ENCODE measurements around the gene SOAT2.
"Not testable (repeated sequence)": the region's sequence is repeated elsewhere in the genome, so short reads cannot be mapped to it uniquely, and the experiment has no call there.

The SOAT2 gene

DNA sequence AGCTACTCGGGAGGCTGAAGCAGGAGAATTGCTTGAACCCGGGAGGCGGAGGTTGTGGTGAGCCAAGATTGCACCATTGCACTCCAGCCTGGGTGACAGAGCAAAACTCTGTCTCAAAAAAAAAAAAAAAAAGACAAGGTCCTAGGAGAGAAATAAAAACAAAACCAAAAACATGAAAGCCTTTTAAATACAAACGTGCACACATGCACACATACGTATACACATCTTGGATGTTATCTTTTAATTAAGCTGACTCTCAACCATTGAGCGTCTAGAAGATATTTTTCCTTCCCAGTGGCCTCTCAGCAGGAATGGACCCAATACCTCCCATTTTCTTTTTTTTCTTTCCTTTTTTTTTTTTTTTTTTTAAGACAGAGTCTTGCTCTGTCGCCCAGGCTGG lies 9.1 kb downstream of the SOAT2 start:
- not testable (repeated sequence) for DNase-seq

DNA sequence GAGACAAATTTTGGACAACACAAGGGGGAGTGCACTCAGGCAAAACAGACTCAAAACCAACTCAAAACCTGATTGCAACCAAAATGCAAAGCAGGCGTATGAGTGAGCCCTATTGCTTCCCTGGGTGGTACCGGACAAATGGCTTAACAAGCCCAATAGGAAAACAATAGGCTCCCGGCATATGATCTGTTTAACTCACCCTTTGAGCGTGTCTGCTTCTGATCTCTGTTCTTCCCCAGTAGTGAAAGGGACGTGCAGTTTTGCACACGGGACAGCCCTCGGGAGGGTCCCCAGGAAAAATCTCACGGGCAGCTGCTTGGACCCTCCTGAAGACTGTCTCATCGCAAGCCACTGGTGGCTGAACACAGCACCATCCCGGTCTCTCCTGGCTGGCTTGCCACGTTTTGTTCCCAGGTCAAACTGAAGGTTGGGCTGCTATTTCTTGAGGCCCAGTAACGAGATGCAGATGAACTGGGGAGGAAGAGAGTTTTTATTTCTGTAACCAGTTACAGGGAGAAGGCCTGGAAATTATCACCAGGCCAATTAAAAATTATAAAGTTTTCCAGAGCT lies 9.9 kb downstream of the SOAT2 start:
- no peak for DNase-seq

DNA sequence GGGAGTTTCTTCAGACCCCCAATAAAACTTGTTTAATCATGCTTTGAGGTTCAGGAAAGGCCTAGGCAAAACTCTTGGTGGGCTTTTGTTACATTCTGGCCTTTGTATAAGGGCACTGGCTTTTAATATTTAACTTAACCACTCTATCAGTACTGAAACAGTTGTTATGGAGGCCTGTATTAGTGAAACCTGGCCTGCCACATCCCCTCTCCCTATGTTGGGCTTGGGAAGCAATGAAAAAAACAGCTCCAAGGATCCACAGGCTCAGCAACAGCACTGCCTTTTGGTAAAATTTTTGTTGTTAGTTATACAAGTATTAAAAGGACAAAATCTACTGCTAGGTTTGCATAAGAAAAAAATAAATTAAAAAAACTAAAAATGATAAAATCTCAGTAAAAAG lies 10.7 kb downstream of the SOAT2 start:
- DNase-seq: no peak

DNA sequence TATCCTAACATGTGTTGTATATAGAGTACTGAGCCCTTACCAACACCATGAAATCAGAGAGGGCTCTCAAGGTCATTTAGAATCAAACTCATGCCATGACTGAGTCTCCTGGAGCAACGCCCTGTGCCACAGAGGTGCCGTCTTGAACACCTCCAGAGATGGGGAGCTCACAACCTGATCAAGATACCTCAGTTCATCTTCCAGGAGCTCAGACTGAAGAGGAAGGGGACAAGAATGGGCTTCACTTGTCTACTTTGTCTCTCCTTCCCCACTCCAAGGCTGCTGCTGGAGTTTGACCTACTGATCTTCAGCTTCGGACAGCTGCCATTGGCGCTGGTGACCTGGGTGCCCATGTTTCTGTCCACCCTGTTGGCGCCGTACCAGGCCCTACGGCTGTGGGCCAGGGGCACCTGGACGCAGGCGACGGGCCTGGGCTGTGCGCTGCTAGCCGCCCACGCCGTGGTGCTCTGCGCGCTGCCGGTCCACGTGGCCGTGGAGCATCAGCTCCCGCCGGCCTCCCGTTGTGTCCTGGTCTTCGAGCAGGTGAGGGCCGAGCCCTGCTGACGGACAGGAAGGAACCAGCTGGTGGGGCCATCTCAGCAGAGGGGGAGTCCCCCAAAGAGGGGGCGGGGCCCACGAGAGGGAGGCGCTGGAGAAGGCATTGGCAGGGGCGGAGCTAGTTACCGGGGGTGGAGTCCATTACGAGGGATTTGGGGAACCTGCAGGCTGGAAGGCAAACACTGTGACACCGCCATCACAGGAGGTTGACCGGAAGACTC lies 12.0 kb downstream of the SOAT2 start:
- no peak for DNase-seq

DNA sequence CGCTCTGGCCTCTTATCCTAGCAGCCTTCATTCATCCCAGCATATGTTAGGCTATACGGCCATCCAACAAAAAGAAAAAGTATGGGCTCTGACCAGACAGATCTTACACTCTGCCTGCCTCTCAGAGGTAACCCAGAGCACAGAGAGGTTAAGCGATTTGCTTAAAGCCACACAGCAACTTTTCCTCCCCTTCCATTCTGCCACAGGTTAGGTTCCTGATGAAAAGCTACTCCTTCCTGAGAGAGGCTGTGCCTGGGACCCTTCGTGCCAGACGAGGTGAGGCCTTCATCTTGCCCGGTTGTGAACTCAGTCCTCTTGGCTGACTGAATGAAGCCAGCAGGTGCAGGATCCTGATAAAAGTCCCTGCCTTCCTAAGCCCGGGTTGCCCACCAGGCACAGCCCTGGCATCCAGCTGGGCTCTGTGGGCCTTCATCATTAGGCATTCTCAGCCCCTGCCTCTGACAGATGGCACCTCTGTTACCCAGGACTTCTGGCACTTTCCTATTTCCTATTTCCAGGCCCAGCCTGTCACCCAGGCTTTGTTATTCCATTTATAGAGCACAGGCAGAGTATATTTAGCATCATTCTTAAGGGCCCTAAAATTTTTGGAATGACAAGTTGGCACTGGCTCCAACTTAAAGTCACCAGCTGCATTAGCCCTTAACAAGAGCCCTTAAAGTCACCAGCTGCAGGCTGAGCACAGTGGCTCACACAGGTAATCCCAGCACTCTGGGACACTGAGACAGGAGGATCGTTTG lies 12.8 kb downstream of the SOAT2 start:
- DNase-seq: no peak

DNA sequence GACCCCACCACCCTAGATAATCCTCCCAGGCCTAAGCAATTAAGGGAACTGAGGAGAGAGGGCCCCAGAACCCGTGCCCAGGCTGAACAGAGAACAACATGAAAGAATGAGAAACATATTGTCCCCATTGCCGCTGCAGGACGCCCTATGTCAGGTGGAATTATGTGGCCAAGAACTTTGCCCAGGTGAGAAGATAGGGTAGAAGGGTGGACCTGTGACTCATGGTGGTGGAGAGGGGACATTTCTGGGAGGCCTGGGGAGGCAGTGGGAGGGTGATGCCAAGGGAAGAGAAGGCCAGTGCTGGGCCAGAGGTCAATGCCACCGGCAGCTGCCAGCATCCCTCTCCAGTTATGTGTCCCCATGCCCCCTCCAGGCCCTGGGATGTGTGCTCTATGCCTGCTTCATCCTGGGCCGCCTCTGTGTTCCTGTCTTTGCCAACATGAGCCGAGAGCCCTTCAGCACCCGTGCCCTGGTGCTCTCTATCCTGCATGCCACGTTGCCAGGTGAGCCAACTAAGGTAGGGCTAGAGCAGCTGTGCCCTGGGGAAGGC lies 15.5 kb downstream of the SOAT2 start:
- DNase-seq: no peak

DNA sequence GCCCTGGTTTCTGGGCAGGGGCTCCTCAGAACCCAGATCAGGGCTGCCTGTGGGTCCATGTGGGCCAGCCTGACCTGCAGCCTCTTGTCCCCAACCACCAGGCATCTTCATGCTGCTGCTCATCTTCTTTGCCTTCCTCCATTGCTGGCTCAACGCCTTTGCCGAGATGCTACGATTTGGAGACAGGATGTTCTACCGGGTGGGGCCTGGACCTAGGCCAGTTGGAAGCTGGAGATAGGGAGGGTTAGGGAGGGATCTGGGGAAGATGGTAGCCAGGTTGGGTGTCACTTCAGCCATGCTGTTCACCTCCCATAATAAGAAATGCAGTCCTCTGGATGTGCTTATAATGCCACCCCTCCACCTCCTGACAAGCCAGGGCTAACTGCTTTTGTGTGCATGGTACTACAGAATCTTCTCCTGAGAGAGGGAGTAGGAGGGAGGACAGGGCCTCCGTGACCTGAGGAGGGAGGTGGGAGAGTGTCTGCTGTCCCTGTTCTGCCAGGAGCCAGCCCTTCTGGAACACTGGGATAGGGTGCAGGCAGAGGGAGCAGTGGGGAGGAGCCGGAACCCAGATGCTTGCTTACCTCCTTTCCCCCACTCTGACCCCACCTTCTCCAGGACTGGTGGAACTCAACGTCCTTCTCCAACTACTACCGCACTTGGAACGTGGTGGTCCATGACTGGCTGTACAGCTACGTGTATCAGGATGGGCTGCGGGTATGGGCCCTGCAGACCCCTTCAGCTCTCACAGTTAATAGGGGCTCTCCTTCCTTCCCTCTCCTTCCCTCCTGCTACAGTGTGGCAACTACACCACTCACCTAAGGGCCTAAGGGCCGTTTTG lies 17.6 kb downstream of the SOAT2 start:
- DNase-seq: no peak

DNA sequence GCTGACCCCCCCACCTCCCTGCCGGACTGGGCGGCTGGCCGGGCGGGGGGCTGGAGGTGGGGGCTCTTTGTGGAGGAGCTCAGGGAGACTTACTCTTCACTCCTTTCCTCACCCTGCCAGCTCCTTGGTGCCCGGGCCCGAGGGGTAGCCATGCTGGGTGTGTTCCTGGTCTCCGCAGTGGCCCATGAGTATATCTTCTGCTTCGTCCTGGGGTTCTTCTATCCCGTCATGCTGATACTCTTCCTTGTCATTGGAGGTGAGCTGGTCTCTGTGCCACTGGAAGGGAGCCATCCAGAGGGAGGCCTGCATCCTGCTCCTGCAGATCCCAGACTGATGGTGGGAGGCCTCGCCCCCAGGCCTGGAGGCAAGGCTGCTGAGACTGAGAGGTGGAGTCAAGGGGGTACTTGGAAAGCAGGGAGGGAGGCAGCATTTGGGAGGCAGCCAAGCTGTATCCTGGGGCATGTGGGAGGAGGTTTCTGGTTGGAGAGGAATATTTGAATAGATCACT lies 19.7 kb downstream of the SOAT2 start:
- no peak for DNase-seq

DNA sequence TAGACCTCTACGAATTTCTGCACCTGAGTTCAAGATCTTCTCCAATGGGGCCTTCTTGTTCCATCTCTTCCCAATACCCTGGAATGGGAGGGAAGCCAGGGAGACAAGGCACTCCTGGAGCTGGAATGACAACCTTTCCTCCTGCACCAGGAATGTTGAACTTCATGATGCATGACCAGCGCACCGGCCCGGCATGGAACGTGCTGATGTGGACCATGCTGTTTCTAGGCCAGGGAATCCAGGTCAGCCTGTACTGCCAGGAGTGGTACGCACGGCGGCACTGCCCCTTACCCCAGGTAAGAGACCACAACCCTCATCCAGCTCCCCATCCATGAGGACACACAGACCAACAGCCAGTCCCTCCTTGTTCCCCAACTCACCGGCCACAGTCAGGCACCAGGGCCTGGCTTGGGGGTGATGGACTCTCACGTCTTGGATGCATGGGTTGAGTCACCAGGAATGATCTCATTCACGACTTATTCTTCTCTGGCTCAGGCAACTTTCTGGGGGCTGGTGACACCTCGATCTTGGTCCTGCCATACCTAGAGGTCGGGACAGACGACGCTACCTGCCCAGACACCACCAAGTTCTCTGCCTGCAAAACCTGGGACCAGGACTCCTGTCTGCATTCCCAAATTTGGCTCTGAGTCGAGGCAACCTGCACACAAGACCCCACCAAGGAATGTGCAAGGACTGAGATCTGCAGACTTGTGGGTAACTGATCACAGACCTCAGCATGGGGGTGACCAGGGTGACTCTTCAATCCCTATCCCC lies 20.5 kb downstream of the SOAT2 start:
- DNase-seq: no peak

DNA sequence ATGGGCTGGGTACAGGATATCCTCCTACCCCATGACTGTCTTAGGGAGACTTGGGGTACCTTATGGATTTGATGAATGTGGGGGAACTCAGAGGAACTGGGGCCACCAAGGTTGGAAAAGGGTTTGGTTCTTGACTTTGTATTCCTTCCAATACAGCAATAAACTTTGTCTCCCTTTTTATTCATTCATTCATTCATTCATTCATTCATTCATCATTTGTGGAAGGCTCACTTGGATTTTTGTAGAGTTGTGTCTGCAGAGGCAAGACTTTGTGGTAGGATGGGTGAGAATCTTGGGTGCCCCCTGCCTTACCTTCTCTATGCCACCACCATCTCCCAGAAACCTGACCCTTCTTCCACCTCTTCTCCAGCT lies 21.1 kb downstream of the SOAT2 start:
- DNase-seq: no peak

DNA sequence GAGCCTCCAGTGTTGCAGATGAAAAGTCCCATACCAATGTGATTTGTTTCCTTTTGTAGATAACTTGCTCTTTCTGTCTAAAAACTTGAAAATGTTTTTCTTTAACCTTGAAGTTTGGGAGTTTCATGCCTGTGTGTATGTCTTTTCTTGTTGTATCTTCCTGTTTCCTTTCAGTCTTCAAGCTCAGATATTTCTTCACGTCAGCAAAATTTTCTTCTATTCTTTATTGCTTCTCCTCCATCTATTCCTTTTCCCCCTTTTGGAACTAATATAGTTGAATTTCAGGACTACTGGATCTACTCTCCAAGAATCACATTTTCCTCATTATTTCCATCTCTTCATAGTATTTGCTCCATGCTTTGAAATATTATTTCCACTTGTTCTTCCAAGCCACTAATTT lies 23.9 kb downstream of the SOAT2 start:
- no peak for DNase-seq

DNA sequence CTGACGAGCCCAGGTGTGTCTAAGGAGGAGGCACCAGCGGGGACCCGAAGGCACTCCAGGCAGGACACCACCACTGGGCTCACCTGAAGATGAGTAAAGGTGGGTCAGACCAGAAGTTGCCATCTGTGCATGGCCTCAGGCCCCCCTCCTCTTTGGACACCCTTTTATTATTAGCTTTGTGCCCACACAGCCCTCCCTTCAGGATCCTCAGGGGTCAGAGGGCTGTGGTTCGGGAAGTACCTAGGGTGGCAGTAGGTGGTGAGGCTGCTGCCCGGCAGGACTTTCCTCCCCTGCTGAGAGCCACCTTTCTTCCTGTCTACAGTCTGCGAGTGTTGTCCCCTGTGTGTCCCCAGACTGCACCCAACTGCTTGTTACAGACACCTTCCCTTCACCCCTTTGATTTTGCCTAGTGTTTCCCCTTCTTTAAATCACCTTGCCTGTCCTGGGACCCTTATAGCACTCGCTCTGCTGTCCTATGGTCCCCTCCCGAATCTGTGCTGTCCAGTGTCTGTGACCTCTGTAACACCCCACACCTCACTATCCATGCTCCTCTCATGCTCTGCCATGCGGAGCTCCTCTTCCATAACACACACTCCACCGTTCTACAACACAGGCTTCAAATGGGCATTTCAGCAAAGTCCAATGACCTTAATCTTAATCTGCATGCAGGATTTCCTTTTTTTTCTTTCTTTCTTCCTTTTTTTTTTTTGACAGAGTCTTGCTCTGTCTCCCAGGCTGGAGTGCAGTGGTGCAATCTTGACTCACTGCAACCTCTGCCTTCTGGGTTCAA lies 25.7 kb downstream of the SOAT2 start:
- no peak for DNase-seq

DNA sequence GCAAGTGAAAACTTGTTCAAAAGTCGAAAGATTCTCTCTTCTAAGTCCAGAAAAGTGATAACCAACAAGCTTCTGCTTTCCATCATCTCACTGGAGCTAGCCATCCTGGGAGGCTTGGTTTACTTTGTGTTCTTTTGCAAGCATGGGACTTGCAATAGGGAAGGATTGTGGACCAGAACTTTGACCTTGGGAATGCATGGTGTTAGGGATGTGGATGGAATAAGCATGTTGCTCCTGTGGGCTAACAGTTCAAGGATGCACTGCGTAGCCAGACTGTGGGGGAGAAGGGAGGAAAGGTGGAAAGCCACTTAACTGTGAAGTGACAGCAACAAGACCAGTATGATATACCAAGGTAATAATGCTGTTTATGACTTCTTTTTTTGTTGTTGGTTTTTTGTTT lies 28.6 kb downstream of the SOAT2 start:
- no peak for DNase-seq

DNA sequence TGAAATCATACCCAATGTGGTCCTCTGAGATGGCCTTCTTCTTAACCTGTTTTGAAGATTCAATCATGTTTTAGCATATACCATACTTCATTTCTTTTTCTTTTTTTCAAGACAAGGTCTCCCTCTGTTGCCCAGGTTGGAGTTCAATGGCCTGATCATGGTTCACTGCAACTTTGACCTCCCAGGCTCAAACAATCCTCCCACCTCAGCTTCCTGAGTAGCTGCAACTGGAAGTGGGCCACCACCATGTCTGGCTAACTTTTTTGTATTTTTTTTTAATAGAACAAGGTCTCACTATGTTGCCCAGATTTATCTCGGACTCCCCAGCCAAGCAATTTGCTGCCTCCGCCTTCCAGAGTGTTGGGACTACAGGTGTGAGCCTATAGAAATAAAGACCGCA lies 30.4 kb downstream of the SOAT2 start:
- no peak for DNase-seq

DNA sequence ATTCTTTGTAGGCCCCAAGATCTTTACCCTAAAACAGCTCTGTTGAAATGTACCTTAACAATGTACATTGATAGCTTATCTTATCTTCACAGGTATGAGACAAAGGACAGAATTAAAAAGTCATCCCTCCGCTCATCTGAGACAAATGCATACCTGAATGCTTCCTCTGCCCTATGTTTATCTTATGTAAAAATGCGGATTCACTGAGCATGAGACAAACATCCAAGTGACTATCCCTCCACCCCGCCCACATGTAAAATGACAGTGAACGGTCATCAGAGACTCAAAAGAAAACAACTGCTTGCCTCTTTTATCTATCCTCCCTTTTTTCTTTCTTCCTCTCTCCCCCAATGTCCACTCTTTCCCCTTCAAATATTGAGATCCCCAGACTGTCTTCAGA lies 40.1 kb downstream of the SOAT2 start:
- DNase-seq: no peak

DNA sequence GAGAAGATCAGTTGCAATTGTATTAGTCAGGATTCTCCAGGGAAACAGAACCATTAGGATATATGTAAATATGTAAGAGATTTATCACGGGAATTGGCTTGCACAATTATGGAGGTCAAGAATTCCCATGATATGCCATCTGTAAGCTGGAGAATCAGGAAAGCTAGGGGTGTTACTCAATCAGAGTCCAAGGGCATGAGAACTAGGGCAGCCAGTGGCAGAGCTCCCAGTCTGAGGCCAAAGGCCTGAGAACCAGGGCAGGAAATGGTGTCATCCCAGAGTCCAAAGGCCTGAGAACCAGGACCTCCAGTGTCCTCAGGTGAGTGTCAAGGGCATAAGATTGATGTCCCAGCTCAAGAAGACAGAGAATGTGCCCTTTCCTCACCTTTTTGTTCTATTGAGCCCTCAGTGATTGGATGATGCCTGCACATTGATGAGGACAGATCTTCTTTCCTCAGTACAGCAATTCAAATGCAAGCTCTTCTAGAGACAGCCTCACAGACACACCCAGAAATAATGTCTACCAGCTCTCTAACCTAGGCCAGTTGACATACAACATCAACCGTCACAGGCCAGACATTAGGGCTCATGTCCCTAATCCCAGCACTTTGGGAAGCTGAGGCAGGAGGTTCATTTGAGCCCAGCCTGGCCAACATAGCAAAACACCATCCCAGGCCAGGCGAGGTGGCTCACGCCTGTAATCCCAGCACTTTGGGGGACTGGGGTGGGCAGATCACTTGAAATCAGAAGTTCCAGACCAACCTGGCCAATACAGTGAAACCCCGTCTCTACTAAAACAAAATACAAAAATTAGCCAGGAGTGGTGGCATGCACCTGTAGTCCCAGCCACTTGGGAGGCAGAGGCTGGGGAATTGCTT lies 42.3 kb downstream of the SOAT2 start:
- DNase-seq: no peak

DNA sequence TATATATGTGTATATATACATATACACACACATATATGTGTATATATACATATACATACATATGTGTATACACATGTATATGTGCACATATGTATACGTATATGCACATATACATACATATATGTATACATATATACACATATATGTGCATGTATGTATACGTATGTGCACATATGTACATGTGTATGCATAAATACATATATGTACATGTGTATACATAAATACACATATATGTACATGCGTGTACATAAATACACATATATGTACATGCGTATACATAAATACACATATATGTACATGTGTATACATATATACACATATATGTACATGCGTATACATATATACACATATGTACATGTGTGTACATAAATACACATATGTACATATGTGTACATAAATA lies 43.9 kb downstream of the SOAT2 start:
- DNase-seq: no peak

DNA sequence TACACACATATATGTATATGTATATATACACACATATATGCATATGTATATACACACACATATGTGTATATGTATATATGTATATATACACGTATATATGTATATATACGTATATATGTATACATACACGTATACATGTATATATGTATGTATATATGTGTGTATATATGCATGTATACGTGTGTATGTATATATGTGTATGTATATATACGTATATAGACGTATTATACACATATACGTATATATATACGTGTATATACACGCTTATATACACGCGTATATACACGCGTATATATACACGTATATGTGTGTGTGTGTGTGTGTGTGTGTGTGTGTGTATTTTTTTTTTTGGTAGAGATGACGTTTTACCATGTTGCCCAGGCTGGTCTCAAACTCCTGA lies 44.4 kb downstream of the SOAT2 start:
- no peak for DNase-seq

DNA sequence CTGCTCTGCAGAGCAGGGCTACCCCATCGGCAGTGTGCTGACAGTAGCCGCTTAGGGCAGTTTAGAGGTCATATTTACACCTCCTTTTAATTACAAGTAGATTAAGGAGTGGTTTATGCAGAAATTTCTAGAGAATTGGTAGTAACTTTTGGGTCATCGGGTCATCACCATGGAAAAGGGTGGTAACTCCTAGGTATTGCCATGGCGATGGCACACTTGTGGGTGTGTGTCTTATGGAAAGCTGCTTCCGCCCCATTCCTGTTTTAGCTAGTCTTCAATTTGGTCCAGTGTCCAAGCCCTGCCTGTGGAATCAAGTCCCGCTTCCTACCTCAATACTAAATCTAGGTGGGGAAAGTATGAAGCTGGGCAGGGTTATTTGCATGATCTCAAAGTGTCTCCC lies 47.8 kb downstream of the SOAT2 start:
- DNase-seq: no peak

DNA sequence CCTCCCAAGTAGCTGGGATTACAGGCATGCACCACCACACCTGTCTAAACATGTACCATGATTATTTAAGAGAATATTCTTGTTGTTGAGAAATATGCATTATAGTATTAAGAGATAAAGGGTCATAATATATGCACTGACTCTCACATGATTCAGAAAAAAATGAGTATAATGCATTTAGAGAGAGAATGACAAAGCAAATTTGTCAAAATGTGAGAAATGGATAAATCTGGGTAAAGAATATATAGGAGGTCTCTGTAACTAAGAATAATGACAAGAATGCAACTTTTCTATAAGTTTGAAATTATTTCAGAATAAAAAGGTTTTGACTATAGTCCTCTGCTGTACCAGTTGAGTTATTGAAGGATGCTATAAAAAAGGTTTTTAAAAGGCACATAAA lies 49.1 kb downstream of the SOAT2 start:
- DNase-seq: no peak
